Sciatic nerve (tissue), 2 donors: ENCODE measurements around the gene ANAPC16. TPM values are rescaled to one million over a fixed set of nuclear protein-coding genes. Genes with fewer than 3 reads are reported as not detected.
"Not testable (repeated sequence)": the region's sequence is repeated elsewhere in the genome, so short reads cannot be mapped to it uniquely, and the experiment has no call there.

ENCODE experiments used
- ATAC-seq: fragments of 200-7000 bp; cut with Tn5 transposase; one replicate; pipeline ENCODE4 v1.9.1; 2020; ENCODE audit warnings: mild to moderate bottlenecking, moderate library complexity
- DNase-seq: peaks from one replicate; pipeline ENCODE4 v3.0.0-alpha.2; 2020; ENCODE audit warnings: low spot score
- intact Hi-C: fragments of 100-400 bp; cut with DNase I; formaldehyde crosslinking; loops from one replicate; pipeline ENCODE4 v1.14.2; 2022
- total RNA-seq: library from RNA; stranded (reverse); fragmentation: NEBNext Ultra II Directional; extraction: Animal tissue kit (Norgen Biotek cat#: 25700); gene quantifications from one replicate; pipeline ENCODE4 v1.2.1, GENCODE V29; 2021
- donor health status: DM: no; HTN: no; CAD: no.
- donor health status: DM: no; HTN: no; CAD: no.

ANAPC16 gene
- total RNA-seq, 1 donor from 2014 or later = 76.1 TPM

DNA sequence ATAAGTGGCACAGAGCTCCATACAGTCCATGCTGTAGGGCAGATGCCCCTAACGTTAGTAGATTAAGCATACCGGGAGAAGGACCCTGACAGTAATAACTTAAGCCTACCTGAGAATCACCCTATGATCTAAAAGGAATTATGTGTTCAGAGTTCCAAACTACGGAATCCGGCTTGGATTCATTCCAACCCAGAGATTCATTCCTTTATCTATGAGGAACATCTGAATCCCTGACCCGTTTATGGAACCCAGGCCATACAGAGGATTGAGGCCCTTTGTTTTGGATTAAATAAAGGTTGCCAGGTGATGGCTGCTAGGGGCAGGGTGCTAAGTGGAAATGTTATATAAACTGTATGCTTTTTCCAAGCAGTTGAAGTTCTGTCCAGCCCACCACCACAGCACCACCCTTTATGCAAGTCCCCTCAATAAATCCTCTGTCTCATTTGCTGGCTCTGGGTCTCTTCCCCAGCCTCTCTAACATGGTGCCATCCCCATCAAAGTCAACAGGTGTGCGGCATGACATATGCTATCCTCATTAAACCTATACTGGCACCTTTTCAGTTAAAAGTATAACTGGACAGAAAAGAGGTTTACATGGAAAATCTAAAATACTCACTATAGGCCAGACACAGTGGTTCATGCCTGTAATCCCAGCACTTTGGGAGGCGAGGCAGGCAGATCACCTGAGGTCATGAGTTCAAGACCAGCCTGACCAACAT lies 9.1 kb upstream of the ANAPC16 start:
- no peak for ATAC-seq

DNA sequence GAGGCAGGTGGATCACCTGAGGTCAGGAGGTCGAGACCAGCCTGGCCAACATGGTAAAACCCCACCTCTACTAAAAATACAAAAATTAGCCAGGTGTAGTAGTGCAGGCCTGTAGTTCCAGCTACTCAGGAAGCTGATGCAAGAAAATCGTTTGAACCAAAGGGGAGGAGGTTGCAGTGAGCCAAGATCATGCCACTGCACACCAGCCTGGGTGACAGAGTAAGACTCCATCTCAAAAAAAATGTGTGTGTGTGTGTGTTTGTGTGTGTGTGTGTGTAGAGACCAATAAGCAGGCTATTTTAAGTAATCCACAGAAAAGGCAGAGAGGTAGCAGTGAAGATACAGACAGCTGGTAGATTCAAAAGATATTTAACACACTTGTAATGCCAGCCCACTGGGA lies 7.3 kb upstream of the ANAPC16 start:
- intact Hi-C loops, DNase-seq, ATAC-seq: not testable (repeated sequence)

More for the DNA sequence above, 9.1 kb upstream of the ANAPC16 start:
- no peak for DNase-seq
- intact Hi-C loops = no loop called here

DNA sequence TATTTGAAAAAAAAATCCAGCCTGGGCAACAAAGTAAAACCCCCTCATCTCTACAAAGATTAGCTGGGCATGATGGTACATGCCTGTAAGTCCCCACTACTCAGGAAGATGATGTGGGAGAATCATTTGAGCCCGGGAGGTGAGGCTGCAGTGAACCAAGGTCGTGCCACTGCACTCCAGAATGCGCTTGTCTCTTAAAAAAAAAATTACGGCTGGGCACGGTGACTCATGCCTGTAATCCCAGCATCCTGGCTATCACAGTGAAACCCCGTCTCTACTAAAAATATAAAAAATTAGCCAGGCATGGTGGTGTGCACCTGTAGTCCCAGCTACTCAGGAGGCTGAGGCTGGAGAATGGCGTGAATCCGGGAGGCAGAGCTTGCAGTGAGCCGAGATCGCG lies 4.4 kb upstream of the ANAPC16 start:
- not testable (repeated sequence) for ATAC-seq
- peak; percentile 14 for DNase-seq
- intact Hi-C loops = loop anchor here (10.0 kb wide), 1 partner anchor 123 kb away; no protein-coding TSS in a partner anchor

DNA sequence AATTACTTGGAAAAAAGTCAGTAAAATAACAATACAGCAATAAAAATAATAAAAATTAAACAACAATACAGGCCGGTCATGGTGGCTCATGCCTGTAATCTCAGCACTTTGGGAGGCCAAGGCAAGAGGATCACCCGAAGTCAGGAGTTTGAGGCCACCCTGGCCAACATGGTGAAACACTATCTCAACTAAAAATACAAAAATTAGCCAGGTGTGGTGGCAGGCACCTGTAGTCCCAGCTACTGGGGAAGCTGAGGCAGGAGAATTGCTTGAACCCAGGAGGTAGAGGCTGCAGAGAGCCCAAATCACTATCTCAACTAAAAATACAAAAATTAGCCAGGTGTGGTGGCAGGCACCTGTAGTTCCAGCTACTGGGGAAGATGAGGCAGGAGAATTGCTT lies 4.0 kb upstream of the ANAPC16 start:
- ATAC-seq = not testable (repeated sequence)
- DNase-seq = peak; percentile 15
- intact Hi-C loops = loop anchor here (10.0 kb wide), 1 partner anchor 123 kb away; no protein-coding TSS in a partner anchor

DNA sequence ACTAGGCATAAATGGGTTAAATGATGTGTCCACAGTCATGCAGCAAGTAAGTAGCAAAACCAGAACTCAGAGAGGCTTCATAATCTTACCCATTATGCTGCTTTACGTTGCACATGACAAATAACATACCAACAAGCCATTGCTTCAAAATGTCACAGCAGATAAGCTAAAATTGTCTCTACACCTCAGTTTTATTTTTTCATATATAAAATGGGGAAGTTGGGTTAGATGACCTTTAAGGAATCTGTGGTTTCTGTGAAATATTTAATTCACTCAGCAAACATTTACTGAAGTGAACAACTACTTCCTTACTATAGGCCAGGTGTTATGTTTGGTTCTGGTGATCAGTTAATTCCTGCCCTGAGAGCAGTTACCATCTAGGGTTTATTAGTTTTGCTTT lies 2.5 kb downstream of the ANAPC16 start:
- intact Hi-C loops = loop anchor here (10.0 kb wide), 1 partner anchor 116 kb away; no protein-coding TSS in a partner anchor
- no peak for ATAC-seq

DNA sequence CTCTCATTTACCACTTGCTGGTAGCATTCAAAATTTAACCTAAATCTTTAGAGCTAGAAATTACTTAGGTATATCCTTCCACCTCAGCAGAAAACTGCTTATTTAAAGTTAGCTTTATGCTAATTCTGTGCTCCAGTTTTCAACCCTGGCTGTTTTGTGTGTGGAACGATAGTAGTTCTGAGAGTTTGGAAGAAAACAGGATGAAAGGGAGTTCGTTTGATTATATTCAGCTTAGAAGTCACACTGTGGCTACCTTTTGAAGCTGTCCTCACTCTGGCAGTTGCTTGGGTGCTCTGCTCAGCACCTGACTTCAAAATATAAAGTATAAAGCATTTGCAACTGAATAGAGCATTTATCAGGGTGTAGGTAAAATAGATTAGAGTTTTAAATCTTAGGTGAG lies 2.9 kb downstream of the ANAPC16 start:
- ATAC-seq (no peak), DNase-seq (no peak)
- intact Hi-C loops = loop anchor here (10.0 kb wide), 1 partner anchor 116 kb away; no protein-coding TSS in a partner anchor

More for the DNA sequence above, 2.5 kb downstream of the ANAPC16 start:
- no peak for DNase-seq

DNA sequence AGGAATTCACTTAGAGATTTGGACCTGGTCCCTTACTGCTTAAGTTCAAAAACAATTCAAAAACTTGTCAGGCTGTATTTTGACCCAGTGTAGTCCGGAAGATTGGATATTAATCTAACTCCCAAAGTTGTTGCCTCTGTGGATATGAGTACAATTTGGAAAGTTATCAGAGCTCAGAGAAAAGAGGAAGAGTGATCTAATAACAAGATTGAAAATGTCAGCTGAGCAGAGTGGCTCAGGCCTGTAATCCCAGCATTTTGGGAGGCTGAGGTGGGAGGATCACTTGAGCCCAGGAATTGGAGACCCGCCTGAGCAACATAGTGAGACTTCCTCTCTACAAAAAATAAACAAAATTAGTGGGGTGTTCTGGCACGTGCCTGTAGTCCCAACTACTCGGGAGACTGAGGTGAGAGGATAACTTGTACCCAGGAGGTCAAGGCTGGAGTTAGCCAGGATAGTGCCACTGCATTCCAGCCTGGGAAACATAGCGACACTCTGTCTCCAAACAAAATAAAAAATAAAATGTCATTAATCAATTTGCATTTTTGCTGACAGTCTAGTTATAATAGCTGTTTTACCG lies 3.5 kb downstream of the ANAPC16 start:
- ATAC-seq = no peak
- DNase-seq = peak; percentile 3
- intact Hi-C loops = loop anchor here (10.0 kb wide), 1 partner anchor 115 kb away; no protein-coding TSS in a partner anchor

DNA sequence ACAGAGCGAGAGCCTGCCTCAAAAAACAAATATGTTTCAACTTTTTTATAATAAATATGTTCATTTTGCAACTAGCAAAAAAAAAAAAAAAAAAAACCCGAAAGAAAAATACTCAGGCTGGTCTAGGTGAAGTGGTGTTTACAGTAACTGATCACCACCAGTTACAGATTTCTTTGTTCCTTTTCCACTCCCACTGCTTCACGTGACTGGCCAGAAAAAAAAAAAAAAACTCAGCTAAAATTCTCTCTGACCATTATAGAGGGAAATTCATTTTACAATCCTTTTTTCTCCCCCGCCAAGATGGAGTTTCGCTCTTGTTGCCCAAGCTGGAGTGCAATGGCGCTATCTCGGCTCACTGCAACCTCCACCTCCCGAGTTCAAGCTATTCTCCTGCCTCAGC lies 4.8 kb downstream of the ANAPC16 start:
- DNase-seq (no peak), ATAC-seq (no peak)
- intact Hi-C loops = no loop called here

DNA sequence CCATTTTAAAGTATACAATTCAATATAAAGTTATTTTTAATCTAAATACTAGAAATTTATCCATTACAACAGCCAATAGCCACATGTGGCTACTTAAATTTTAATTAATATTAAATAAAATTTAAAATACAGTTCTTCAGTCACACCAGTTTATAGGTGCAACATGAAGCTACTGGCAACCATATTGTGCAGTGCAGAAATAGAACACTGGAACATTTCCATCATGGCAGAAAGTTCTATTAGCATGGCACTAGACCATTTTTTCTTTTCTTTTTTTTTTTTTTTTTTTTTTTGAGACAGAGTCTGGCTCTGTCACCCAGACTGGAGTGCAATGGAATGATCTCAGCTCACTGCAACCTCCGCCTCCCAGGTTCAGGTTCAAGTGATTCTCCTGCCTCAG lies 5.5 kb downstream of the ANAPC16 start:
- DNase-seq = no peak
- intact Hi-C loops = no loop called here
- ATAC-seq = no peak

DNA sequence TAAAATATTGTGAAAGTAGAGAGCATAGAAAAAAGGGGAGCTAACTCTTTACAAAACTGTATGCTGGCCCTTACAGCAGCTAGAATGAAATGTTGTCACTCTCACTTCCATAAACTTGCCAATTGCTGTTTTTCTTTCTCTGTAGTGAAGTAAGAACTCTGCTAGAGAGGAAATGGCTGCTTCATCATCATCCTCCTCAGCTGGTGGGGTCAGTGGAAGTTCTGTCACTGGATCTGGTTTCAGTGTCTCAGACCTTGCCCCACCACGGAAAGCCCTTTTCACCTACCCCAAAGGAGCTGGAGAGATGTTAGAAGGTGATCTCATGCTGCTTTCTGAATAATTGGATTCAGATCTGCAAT lies 7.9 kb downstream of the ANAPC16 start:
- peak; percentile 46 for ATAC-seq
- intact Hi-C loops = no loop called here
- peak; percentile 50 for DNase-seq

DNA sequence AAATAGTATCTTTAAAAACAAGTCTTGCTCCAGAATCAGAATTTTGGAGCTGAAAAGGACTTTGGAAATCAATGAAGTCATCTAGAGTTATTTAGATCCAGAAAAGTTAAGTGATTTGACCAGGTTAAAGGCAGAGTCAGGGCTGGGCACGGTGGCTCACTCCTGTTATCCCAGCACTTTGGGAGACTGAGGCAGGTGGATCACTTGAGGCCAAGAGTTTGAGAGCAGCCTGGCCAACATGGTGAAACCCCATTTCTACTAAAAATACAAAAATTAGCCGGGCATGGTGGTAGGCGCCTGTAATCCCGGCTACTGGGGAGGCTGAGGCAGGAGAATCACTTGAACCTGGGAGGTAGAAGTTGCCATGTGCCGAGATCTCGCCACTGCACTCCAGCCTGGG lies 8.4 kb downstream of the ANAPC16 start:
- intact Hi-C loops, ATAC-seq: not testable (repeated sequence)
- peak; percentile 23 for DNase-seq

DNA sequence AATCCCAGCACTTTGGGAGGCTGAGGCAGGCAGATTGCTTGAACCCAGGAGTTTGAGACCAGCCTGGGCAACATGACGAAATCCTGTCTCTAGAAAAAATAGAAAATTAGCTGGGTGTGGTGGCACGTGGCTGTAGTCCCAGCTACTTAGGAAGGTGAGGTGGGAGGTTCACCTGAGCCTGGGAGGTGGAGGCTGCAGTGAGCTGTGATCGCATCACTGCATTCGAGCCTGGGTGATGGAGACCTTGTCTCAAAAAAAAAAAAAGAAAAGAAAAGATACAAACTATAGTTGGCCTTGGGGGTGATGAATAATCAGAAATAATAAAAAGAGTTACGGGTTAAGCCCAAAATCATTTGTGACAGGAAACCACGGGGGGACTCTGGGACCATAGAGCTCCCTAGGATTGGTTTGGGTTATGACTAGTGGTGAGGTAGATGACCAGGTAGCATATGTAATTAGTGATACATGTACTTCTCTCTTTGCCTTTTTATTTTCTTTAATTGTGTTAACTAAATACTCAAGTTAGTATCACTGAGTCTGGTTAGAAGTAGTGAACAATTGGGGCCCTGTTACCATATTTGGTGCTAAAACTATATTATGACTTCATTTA lies 10.7 kb downstream of the ANAPC16 start:
- no peak for ATAC-seq
- intact Hi-C loops = no loop called here
- peak; percentile 19 for DNase-seq

DNA sequence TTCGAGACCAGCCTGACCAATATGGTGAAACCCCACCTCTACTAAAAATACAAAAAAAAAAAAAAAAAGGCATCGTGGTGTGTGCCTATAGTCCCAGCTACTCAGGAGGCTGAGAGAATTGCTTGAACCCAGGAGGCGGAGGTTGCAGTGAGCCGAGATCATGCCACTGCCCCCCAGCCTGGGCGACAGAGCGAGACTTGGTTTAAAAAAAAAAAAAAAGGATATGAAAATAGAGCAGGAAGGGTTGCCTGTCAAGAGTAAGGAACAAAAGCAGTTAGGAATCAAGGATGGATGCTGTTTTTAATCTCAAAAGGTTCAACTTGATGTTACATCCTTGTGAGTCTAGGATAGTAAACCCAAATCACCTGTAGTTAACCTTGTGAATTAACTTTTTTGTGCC lies 12.0 kb downstream of the ANAPC16 start:
- ATAC-seq (no peak), DNase-seq (no peak)
- intact Hi-C loops = no loop called here

DNA sequence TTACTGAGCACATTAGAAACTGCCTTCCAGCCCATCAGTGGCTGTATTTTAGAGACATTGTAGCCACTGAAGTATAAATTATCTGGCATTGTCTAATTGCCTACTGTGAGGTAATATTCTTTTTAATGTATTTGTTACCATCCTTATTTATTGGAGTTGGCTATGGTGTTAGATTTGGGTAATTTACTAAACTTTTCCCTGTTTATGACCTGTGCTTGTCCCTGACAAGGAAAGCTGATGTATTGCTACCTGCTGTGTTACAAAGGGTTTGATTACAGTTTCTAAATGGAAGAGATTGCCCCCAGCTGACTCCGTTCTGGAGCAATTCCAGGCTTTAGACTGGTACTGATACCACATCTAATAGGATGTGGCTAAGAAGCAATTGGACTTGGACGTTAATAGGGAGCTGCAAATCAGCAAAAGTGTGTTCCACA lies 12.5 kb downstream of the ANAPC16 start:
- DNase-seq (no peak), ATAC-seq (no peak)
- intact Hi-C loops = no loop called here

DNA sequence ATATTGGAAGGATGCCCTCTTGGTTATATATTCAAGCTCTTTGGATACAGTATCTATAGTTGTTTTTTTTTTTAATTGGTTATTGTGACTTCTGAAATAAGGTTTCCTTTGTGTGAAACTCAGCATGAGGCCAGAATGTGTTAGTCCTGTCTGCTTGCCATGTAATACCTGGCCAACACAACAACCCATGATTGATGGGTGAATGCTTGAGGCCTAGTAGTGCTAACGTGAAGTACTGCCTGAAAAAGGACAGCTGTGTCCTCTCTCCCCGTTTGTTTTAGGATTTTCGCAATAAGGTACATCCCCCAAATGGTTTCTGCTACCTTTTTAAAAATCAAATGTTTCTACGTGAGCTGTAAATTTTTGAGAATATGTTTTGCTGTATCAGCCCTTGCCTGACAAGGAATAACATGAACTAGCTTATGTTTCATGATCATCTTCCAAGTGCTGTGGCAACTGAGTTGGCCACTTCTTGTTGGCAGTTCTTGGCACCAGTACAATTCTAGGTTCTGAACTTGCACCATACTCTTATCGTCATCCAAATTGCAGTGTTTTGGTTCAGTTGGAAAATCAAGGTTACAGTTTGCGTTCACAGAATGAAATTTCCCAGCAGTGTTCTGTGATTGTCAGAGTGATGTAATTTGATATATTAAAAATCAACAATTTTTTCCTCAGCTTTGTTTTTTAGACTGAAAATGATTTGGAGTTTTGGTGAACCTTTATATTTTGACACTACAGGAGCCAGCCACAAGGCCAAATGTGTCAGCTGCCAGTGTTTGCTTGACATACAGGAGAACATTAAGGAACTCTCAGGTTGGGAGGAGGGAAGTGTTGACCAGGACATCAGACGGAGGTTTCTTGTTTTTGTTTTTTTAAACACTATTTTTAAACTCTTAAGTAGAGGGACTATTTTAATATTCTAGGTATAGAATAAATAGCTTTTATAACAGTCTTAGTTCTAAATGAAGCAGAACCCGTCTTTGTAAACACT lies 13.7 kb downstream of the ANAPC16 start:
- ATAC-seq = peak; percentile 59
- DNase-seq = no peak
- intact Hi-C loops = no loop called here

DNA sequence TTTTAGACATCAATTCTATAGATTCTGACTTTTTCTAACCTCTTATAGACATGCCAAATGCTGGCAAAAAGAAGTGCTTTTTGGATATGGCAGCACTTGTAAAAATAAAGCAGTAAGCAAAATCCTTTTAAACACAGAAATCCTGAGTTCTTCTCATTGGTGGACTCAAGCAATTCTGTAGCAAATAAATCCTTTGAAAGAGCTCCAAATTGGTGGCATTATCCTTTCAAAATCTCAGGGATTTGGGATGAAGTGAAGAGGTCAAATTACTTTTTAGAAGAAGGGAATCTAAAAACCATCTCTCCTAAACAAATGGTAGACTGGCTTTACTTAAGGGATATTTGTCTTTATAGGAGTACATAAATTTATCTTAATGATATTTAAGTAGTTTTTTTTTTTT lies 17.8 kb downstream of the ANAPC16 start:
- intact Hi-C loops = no loop called here
- DNase-seq (no peak), ATAC-seq (no peak)

DNA sequence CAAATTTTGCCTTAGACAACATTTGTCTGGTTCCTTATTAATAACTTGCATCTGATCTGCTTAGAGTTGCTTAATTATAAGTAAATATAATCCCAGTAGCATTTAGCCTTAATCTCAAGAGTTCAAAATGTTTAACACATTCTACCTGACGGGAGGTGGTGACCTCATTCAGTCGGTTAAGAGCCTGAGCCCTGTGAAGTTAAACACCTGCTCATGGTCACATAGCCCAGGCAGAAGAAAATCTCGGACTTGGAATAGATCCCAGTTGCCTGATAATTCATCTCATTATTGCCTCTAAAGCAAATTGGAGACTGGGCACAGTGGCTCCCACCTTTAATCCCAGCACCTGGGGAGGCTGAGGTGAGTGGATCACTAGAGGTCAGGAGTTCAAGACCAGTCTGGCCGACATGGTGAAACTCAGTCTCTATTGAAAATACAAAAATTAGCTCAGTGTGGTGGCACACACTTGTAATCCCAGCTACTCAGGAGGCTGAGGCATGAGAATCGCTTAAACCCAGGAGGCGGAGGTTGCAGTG lies 18.8 kb downstream of the ANAPC16 start:
- ATAC-seq (no peak), DNase-seq (no peak)
- intact Hi-C loops = no loop called here

DNA sequence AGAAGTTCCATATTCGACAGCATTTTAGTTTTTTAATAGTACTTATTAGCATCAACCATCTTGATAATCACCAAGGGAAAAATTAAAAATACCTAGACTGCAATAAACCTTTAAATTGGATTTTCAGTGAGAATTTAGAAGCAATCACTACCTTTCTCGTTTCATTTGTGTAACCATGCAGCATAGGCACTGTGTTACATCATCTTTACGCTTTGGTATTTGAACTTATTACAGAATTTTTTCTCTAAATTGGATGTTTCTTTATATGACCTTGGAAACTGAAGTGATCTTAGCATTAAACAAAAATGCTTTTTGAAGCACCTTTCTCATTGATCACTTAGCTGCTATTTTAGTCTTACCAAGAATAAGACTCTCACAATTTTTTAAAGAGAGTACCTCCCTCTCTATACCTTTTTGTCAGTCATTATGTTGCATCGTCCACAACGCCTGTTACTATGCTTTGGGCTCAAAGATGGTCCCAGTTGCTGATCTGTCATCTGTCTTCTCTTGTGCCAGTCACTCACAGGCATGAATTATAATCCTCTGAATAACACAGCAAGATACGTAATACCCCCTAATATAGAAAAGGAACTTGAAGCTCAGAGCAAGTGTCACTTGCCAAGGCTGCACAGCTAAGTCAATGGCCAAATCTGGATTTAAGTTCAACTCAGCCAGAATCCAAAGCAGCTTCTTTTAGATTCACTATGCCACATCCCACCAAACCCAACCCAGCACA lies 19.9 kb downstream of the ANAPC16 start:
- DNase-seq (peak; percentile 3), ATAC-seq (no peak)
- intact Hi-C loops = no loop called here
